ENCODE measurements around the gene FBRSL1.

Gene FBRSL1

DNA sequence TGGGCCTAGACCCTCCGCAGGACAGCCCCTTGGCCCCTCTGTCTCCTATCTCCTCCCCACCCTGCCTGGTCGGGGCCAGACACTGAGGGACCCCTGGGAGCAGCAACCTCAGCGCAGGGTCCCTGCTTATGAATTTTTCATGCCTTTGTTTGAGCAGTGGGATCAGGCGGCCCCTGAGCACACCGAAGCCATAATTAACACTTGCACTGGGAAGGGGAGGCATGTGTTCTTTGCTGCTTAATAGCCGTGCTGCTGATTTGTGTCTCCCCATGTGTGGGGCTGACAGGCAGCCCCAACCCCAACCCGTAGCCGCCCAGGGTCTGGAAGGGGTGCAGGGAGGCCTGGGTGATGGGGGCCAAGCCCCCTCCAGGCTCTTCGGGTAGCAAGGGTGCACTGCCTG lies 52.7 kb downstream of the FBRSL1 start:
- TF ChIP-seq, protein P1, sequence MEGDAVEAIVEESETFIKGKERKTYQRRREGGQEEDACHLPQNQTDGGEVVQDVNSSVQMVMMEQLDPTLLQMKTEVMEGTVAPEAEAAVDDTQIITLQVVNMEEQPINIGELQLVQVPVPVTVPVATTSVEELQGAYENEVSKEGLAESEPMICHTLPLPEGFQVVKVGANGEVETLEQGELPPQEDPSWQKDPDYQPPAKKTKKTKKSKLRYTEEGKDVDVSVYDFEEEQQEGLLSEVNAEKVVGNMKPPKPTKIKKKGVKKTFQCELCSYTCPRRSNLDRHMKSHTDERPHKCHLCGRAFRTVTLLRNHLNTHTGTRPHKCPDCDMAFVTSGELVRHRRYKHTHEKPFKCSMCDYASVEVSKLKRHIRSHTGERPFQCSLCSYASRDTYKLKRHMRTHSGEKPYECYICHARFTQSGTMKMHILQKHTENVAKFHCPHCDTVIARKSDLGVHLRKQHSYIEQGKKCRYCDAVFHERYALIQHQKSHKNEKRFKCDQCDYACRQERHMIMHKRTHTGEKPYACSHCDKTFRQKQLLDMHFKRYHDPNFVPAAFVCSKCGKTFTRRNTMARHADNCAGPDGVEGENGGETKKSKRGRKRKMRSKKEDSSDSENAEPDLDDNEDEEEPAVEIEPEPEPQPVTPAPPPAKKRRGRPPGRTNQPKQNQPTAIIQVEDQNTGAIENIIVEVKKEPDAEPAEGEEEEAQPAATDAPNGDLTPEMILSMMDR (IDR thresholded peaks at IDR 0.05; ENCODE audit: control insufficient read depth, insufficient read depth, low read depth, low read length, missing control alignments) = no peak
- no peak overlapping the region for H3K4me3 ChIP-seq (ENCODE audit: control insufficient read depth, low read depth, low read length)
- DNase-seq (ENCODE audit: low read depth) = no peak

DNA sequence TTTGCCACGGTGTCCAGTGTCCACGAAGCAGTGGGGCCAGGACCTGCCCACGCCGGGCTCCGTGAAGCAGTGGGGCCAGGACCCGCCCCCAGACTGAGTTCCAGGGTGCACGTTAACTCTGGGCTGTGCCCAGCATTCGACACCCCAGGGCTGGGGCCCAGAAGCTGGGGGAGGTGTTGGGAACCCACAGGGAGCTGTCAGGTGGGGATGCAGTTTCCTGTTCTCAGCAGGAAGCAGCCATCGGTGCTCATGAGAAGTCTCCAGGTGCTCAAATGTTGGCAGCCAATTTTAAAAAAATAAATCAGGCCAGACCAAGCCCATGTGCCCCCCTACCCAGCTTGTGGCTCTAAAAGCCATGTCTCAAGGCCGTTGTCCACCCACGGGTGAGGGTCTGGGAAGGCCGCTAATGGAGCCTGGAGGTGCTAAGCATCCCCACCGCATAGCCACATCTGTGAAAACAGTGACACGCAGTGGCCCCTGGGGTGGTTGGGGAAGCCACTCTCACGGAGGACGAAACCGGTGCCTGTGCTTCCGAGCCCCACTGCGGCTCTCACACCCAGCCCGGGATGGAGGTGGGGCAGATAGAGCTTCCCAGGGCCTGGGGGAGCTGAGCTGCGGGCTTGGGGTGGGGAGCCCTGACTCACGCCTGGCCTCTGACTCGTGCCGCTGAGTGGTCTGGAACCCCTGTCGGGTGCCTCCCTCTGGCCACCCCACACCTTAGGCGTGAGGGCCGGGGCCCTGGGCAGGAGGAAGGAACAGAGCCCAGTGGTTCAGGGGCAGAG lies 53.5 kb downstream of the FBRSL1 start:
- DNase-seq (ENCODE audit: low read depth) = no peak
- H3K4me3 ChIP-seq (ENCODE audit: control insufficient read depth, low read depth, low read length) = no peak overlapping the region
- TF ChIP-seq, protein P1 (IDR thresholded peaks at IDR 0.05; ENCODE audit: control insufficient read depth, insufficient read depth, low read depth, low read length, missing control alignments) = no peak

DNA sequence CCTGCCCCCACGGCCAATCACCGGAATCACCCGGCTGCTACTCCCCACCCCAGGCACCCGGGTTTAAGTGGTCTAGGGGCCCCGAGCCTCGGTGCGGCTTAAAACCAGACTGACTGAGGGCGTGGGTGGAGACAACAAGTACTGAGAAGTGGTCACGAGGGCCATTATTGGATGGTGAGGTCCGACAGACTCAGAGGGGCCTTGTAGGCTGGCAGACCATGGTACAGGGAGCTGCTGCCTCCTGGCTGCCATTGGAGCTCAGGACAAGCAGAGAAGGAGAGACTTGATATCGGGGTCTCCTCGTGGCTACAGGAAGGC lies 54.1 kb downstream of the FBRSL1 start:
- TF ChIP-seq, protein P1 (IDR thresholded peaks at IDR 0.05; ENCODE audit: control insufficient read depth, insufficient read depth, low read depth, low read length, missing control alignments) = no peak

DNA sequence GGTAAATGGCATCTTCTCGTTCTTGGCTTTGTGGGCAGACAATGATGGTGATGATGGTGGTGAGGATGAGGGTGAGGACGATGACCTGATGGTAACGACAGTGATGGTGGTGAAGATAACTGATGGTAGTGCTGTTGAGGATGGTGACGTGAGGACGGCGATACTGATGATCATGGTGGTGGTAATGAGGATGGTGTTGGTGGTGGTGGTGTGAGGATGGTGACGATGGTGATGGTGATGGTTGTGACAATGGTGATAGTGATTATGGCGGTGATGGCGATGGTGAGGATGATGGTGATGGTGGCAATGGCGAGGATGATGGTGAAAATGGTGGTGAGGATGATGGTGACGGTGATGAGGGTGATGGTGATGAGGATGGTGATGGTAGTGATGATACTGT lies 54.5 kb downstream of the FBRSL1 start:
- TF ChIP-seq, protein P1 (IDR thresholded peaks at IDR 0.05; ENCODE audit: control insufficient read depth, insufficient read depth, low read depth, low read length, missing control alignments) = no peak
- no peak overlapping the region for H3K4me3 ChIP-seq (ENCODE audit: control insufficient read depth, low read depth, low read length)
- DNase-seq (ENCODE audit: low read depth) = no peak

More for the DNA sequence above, 54.1 kb downstream of the FBRSL1 start:
- DNase-seq (ENCODE audit: low read depth) = no peak
- no peak overlapping the region for H3K4me3 ChIP-seq (ENCODE audit: control insufficient read depth, low read depth, low read length)

DNA sequence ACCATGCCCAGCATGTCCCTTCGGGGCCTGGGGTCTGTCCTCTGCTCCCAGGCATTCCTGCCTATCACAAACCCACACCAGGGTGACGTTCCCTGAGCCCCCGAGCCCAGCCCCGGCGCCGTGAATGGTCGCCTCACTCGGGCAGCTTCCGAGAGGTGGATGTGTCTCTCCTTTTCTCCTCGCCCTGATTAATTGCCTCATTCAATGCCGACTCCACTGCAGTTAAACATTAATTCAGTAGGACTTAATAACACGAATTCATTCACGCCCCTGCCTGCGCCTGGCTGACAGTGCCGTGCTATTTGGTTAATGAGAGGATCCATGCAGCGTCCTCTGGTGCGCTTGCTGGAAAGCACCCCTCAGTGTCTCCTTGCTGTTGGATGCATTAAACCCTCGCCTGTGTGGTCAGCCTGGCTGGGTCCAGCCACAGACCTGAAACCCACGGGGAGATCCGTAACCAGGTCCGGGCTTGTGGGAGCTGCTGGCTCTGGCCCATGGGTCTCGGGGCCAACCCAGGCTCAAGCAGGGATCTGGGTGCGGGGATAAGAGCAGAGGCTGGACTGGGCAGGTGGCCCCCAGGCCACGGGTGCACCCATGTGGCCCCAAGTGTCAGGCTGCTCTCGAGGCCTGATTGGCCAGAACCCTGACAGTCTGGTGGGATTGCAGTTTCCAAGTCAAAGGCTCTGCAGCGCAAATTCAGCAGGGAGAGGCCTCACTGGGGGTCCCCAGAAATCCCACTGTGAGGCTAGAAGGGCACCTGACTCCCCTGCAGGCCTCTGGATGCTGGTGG lies 55.4 kb downstream of the FBRSL1 start:
- no peak overlapping the region for H3K4me3 ChIP-seq (ENCODE audit: control insufficient read depth, low read depth, low read length)
- DNase-seq (ENCODE audit: low read depth) = no peak
- TF ChIP-seq, protein P1 (IDR thresholded peaks at IDR 0.05; ENCODE audit: control insufficient read depth, insufficient read depth, low read depth, low read length, missing control alignments) = no peak

DNA sequence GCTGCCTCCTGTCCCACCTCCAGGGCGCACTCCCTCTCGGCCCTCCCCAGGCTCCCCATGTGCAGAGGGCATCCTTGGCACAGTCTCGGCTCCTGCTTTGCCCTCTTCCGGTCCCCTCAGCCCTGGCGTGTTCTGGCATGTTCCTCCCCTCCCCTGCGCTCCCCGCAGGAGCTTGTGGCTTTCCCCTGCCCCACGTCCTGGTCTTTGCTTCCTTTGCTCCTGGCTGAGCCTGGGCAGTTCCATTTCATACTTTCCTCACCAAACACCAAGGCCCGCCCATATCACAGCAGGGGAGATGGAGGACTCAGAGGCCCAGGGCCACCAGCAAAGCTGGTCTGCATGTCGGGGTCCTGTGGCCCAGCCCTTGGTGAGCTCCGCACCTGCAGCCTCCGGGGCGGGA lies 56.0 kb downstream of the FBRSL1 start:
- no peak overlapping the region for H3K4me3 ChIP-seq (ENCODE audit: control insufficient read depth, low read depth, low read length)
- TF ChIP-seq, protein P1 (IDR thresholded peaks at IDR 0.05; ENCODE audit: control insufficient read depth, insufficient read depth, low read depth, low read length, missing control alignments) = no peak
- no peak for DNase-seq (ENCODE audit: low read depth)
